HPDE6-E6E7 (cell line): Measurements from ENCODE around the gene ECD.

ENCODE experiments used
- DNase-seq: peaks from one replicate; pipeline ENCODE4 v3.0.0; 2011; ENCODE audit warnings: missing footprints; ENCODE audit errors: extremely low spot score

The ECD gene

DNA sequence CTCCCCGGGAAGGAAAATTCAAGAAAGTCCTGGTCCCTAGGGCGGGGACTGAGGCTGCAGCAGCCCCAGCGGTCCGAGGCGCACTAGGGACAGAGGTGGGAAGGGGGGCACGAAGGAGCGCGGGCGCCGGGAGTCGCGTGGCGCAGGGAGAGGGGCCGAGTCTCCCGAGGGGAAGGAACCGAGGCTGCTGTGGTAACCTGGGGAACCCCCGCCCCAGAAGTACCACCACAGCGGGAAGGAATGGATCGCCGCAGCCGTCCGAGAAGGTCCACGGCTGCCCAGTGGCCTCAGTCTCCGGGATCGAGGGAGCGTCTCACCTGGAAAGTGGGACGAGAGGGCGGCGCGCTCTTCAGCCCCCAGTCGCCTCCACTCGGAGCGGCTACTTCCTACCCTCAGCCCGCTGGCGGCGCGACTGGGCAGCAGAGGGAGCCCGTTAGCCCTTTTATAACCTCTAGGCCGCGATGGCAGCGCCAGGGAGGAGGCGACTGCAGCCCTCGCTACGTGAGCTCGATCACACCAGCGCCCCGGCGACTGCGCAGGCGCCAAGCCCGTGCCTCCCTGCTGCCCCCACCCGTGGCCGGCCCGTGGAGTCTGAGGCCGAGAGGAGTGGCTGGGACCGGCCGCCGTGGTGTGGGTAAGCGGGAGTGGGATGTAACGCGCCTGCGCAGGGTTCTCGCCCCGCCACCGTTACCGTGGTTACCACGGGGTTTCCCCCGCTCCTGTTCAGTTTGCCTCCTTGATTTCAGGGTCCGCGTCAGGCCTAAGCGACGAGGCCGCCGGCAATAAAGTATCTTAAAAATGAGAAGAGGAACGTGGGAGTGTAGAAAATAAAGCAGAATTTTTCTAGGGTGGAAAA is 71.1 kb downstream of the ECD start, which contains the start of gene P4HA1:
Gene P4HA1, minus strand, starts transcription at position 418 of the 856 bp plus-strand sequence. CDS start 21,983 bp downstream, outside the sequence.
- DNase-seq, result peak; percentile 95

DNA sequence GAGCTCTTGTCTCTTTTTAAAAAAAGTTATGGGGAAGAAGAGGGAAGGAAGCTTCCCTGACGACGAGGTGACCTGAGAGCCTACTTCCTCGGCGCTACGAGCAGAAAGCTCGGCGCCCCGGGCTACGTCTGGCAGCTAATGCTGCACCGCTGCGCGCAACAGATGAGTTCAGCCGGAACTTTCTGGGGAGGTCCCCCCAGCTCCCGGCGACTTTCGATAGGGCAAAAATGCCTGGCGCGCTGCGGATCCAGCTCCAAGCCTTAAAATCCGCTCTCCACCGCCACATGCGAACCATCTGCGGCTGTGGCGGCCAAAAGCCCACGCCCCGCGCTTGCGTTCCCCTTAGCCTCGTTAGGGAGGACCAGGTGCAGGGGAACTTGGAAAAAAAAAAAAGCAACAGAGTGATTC is 71.8 kb downstream of the ECD start:
- DNase-seq, result no peak

DNA sequence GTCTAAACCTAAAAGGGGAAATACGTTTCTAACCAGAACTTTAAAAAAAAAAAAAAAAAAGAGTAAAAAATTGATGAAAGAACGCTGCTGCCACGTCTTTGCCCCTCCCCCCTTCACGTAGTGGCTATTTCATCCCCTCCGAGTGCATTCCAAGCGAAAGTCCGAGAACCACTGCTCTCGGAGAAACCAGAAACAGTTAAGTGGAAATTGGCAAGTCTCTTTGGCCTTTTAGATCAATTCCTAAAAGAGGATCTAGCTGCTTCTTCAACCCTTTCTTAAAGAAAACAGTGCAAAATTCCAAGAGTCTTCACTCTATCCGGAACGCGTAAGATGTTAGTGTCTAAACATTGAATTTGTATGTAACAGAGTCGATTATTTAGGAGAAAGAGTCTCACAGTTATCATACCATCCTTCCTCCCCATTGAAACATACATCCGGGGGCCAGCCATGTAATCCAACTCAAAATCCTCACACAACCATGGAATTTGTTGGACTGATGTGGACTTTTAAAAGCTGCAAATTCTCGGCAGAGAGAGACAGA is 72.3 kb downstream of the ECD start:
- no peak for DNase-seq

DNA sequence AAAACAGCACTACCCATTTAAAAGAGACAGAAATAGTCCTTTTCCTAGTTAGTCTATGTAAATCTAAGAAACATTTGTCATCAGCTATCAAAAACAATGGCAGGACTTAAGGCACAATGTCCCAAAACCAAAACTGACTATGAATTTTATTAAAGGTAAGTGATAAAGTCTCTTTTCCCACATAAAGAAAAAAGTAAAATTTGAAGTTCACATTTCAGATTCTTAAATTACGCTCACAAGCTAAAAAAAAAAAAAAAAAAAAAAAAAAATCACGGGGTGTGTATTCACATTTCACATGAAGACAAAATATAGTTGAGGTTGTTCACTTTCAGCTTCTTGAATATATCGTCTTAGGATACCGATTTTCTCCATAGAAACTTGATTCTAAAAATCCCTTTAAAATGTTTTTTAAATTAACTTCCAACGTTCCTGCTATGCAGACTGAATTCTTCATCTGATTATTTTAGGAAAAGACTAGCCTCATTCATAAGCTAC is 72.8 kb downstream of the ECD start:
- DNase-seq, result no peak

DNA sequence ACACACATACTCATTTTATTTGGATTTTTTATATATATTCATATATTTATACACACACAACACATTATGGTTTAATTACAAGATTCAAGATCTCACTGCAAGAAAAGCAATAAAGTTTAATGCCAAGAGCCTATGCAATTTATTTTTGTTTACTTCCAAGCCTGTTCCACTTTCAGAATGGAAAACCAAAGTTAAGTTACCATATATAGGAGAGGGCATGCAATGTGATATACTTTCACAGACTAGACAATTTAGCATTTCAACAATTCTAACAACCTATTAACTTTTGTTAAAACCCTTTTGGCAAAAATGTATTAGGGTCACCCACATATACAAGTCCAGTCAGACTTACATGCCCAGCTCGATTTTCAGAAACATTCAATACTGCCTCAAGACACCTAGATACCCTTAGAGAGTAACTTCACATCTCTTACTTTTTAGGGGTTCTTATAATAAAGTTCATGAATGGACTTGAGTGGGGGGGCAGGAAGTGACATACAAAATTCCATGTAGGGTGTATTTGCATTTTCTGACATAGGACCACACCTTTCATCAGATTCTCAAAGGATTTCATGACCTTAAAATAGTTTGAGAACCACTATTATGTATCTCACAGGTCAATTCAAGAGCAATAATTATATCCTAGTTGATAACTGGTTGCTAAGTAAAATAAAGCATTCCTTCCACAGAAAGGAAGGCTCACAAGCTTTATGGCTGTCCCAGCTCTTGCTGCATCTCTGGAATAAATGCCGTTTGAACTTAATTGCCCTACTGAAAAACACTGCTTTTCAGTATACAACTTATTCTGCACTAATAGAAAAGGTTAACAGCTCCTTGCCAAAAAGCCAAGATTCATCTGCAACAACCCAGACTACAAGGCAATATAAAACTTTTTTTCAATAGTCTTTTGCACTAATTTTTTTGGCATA is 73.6 kb downstream of the ECD start:
- no peak for DNase-seq

DNA sequence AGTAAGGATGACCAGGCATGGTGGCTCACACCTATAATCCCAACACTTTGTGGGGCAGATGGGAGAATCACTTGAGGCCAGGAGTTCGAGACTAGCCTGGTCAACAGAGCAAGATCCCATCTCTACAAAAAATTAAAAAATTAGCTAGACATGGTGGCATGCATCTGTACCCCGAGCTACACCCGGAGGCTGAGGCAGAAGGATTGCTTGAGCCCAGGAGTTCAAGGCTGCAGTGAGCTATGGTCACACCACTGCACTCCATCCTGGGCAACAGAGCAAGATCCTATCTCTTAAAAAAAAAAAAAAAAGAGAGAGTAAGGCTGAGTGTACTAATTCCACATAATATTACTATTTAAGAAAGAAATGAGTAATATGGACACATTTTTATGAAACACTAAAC is 75.0 kb downstream of the ECD start:
- no peak for DNase-seq

DNA sequence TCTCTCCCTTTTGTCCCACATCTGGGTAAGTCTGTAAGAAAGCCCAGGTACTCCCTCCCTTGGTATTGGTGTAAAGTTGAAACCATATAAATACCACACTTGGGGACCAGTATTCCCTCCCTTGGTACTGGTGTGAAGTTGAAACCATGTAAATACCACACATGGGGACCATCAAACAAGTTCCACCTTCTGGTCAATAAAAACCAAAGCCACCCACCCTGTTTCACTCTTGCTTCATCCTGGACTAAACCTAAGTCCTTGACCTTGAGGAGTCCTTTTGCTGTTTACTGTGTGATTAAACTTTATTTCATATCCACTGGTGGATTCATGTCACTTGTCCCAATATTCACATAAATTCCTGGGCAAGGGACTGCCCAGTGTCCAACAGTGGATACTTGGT is 79.5 kb downstream of the ECD start:
- no peak for DNase-seq

DNA sequence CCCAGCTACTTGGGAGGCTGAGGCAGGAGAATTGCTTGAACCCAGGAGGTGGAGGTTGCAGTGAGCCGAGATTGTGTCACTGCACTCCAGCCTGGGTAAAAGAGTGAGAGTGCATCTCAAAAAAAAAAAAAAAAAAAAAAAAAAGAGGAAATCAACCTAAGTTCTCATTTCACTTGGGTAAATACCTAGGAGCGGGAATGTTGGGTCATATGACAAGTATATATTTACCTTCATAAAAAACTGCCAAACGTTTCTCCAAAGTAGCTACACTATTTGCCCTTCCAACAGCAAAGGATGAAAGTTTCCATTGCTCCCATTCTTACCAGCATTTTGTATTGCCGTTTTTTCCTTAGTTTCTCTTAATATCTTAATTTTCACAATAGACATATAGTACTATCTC is 81.0 kb downstream of the ECD start:
- DNase-seq, result no peak

DNA sequence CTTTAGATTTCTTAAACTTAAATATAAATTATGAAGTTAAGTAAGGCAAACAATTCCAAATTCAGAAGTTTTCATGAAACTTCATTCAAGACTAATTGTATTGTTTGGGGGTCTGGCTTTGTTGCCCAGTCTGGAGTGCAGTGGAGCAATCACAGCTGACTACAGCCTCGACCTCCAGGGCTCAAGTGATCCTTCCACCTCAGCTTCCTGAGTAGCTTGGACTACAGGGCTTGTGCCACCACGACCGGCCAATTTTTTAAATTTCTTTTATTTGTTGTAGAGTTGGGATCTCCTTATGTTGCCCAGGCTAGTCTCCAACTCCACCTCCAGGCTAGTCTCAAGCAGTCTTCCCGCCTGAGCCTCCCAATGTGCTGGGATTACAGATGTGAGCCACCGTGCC is 83.6 kb downstream of the ECD start:
- no peak for DNase-seq
